GM18511 (cell line): ENCODE data around the gene CFAP65.
A peak's percentile ranks its signal among the peaks of the same experiment; 100 is the strongest.

Experiments
- ATAC-seq: cut with Tn5 transposase; IDR thresholded peaks from one replicate; pipeline ENCODE4 v1.9.1; 2021; ENCODE audit warnings: mild to moderate bottlenecking, moderate library complexity; ENCODE audit not compliant: unreplicated experiment

The CFAP65 gene

GRCh38 chr2:218979846-218980734 lies 61.2 kb downstream of the CFAP65 start:
- ATAC-seq: peak; percentile 93

DNA sequence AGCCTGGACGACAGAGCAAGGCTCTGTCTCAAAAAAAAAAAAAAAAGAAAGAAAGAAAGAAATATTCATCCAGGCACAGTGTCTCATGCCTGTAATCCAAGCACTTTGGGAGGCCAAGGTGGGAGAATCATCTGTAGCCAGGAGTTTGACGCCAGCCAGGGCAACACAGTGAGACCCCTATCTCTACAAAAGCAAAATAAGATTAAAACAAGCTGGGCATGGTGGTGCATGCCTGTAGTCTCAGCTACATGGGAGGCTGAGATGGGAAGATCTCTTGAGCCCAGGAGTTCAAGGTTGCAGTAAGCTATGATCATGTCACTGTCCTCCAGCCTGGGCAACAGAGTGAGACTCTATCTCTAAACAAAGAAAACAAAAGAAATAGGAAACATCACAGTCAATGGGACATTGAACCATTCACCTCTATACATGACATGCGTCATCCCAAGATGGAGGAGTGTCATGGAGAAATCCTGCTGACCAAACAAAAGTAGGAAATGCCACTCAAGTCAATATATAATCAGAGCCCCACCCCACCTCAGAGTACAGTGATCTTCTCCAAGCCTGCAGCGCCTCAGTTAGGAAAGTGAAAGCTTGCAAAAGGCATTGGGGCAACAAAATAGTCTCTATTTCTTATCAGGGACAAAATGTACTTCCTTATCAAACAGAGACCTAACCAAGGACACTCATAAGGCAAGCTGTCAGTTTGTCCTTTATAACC lies 66.1 kb downstream of the CFAP65 start:
- ATAC-seq: no peak

GRCh38 chr2:218970894-218971293 lies 70.4 kb downstream of the CFAP65 start:
- ATAC-seq: no peak

- no peak for ATAC-seq
Observed at GRCh38 chr2:218964041-218964771, 77.1 kb downstream of the CFAP65 start.

DNA sequence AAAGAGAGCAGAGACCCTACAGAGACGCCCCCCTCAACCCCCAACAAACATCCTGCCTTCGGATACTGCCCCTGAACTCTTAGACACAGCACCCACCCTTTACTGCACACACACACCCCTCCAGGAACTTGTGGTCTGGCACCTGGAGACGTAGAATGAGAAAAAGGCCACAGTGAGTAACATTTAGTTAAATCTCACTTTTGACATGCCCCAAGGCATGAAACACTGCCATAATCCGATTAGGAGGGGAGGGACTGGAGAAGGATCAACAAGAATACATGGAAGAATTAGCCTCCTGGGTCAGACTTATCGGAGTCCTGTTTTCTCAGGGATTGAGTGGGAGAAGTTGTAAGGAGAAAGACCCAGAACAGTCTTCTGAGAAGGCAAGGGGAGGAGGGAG lies 77.7 kb downstream of the CFAP65 start:
- no peak for ATAC-seq

- ATAC-seq: no peak
Observed at GRCh38 chr2:218962859-218963492, 78.3 kb downstream of the CFAP65 start.

DNA sequence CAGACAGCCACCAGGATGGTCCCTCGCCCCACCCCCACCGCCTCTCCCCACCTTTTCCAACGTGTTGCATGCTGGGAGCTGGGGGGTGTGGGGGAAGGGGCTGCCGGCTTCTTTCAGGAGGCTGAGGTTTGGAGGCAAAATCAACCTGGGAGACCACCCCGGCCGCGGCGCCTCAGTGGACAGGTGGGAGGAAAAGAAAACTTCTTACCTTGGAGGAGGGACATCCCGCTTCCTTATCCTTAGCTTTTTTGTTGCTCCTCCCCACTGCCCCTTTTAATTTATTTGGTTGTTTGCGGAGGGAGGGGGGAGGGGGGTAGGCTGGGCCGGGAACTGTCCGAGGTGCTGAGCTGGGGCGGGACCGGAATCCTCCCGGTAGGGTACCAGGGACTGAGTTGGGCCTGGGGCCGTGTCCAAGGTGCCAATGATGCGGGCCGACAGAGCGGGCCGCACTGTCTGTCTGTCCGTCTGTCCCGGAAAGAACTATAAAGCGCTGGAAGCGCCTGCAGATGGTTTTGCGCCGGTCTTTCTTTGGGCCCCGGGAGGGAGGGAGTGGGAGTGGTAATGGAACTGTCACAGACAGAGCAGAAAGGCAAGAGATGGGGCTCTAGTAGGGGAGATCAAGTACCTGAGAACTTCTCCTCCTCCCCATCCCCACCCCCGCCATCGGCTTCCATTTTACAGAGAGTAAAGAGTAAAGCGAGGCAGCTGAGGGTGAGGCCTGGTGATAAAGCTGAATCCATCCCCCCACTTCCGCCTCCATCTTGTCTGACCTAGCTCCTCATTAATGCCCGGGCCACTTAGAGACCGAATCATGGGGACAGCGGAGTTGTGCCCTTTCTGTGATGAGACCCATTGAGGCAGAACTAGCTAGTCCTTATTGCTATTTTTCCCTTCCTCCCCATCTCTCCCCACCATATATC lies 79.4 kb downstream of the CFAP65 start:
- no peak for ATAC-seq

GRCh38 chr2:218961229-218961628 lies 80.1 kb downstream of the CFAP65 start:
- ATAC-seq: no peak

- ATAC-seq: no peak
Observed at GRCh38 chr2:218960309-218961165, 80.8 kb downstream of the CFAP65 start.

DNA sequence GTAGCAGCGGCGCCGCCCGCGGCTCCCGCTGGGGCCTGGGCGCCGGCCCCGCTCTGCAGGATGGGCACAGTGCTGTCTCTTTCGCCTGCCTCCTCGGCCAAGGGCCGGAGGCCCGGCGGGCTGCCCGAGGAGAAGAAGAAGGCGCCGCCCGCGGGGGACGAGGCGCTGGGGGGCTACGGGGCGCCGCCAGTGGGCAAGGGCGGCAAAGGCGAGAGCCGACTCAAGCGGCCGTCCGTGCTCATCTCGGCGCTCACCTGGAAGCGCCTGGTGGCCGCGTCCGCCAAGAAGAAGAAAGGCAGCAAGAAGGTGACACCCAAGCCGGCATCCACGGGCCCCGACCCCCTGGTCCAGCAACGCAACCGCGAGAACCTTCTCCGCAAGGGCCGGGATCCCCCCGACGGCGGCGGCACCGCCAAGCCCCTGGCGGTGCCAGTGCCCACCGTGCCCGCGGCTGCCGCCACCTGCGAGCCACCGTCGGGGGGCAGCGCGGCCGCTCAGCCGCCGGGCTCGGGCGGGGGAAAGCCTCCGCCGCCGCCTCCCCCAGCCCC lies 81.5 kb downstream of the CFAP65 start:
- no peak for ATAC-seq

GRCh38 chr2:218959141-218959731 lies 82.1 kb downstream of the CFAP65 start, which contains the start of gene CDK5R2:
Gene CDK5R2 (plus strand): TSS chr2:218959666. CDS start chr2:218959821, 155 bp downstream.
- peak; percentile 98 for ATAC-seq

DNA sequence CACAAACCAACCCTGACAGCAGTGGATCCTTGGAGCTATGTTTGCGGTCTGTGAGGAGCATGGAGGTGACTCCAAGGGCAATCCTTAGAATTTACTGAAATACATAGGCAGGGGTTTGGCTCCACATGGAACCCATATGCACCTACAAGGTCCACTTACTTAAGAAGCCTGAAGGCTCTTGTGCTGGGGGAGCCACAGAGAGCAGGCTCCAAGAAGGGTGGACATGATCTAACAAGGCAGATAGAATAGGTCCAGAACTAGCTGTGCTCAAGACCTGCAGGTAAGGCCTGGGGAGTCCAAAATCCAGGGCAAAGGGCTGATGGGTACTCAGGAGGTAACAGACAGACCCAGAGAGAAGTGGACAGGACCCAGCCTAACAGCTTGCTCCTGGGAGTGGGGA lies 83.0 kb downstream of the CFAP65 start:
- ATAC-seq: no peak

- no peak for ATAC-seq
Observed at GRCh38 chr2:218957671-218958070, 83.6 kb downstream of the CFAP65 start.

GRCh38 chr2:218956039-218956438 lies 85.3 kb downstream of the CFAP65 start:
- ATAC-seq: no peak

- no peak for ATAC-seq
Observed at GRCh38 chr2:218954541-218955300, 86.6 kb downstream of the CFAP65 start.

DNA sequence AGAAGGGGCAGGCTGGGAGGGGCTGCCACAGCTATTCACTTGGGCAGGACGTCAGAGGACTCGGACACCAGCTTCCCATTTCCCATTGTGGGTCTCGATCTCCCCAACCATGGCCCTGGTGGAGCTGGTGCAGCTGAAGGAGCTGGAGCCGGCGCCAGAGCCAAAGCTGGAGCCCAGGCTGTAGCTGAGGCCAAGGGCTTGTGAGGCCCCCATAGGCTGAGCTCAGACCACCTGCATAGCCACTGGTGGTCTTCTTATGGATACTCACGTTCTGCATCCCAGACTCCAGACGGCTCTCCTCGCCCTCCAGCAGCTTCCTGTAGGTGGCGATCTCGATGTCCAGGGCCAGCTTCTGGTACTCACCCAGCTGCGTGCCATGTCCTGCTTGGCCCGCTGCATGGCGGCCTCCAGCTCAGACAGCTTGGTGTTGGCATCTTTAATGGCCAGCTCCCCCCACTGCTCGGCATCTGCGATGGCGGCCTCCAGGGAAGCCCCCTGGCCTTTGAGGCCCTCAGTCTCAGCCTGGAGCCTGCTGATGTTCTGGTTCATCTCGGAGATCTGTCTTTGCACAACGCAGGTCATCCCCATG lies 87.9 kb downstream of the CFAP65 start:
- no peak for ATAC-seq
